MCF 10A (cell line): ENCODE data around the gene DDO. TPM values are rescaled to one million over a fixed set of nuclear protein-coding genes. Genes with fewer than 3 reads are reported as not detected.

Source experiments
- BruUV-seq: library from RNA; stranded (reverse); fragments of 400-500 nt; replicated peaks from 2 replicates; lab custom pipeline; 2021; lab: Mats Ljungman, UMichigan
- CTCF ChIA-PET: fragments of 300-600 bp; sonication (Branson Sonifier 250); formaldehyde crosslinking; extraction: SDS; loops from one replicate; lab custom pipeline; 2021; ENCODE audit warnings: antibody characterized with exemption, inconsistent platforms; lab: Yijun Ruan, JAX
- POLR2A ChIA-PET: fragments of 300-600, 350-650 bp; sonication (Branson Sonifier 250); formaldehyde crosslinking; extraction: SDS; loops from one replicate; lab custom pipeline; 2020; ENCODE audit warnings: antibody characterized with exemption, inconsistent platforms; lab: Yijun Ruan, JAX
- DNase-seq: peaks from one replicate; pipeline ENCODE4 v3.0.0-alpha.2; 2018; ENCODE audit not compliant: unreplicated experiment
- H3K27ac Mint-ChIP-seq: one replicate; pipeline ENCODE4 v1.8.0; 2022; ENCODE audit warnings: mild to moderate bottlenecking, low read depth, mixed read lengths; ENCODE audit not compliant: unreplicated experiment
- H3K27me3 Mint-ChIP-seq: one replicate; pipeline ENCODE4 v1.8.0; 2022; ENCODE audit warnings: mixed read lengths; ENCODE audit not compliant: insufficient read depth, unreplicated experiment
- H3K36me3 Mint-ChIP-seq: one replicate; pipeline ENCODE4 v1.8.0; 2022; ENCODE audit warnings: mild to moderate bottlenecking, moderate library complexity, mixed read lengths; ENCODE audit not compliant: insufficient read depth, unreplicated experiment
- H3K4me1 Mint-ChIP-seq: one replicate; pipeline ENCODE4 v1.8.0; 2022; ENCODE audit warnings: mixed read lengths; ENCODE audit not compliant: insufficient read depth, unreplicated experiment
- H3K4me3 Mint-ChIP-seq: one replicate; pipeline ENCODE4 v1.8.0; 2022; ENCODE audit warnings: mild to moderate bottlenecking, moderate library complexity, mixed read lengths; ENCODE audit not compliant: unreplicated experiment
- H3K9me3 Mint-ChIP-seq: one replicate; pipeline ENCODE4 v1.8.0; 2022; ENCODE audit warnings: mixed read lengths; ENCODE audit not compliant: unreplicated experiment
- CTCF ChIP-seq: fragments of 200-600 bp; IDR thresholded peaks from one replicate; pipeline ENCODE4 v1.8.0; 2022; ENCODE audit warnings: antibody characterized with exemption, mild to moderate bottlenecking; ENCODE audit not compliant: unreplicated experiment
- intact Hi-C: fragments of 100-400 bp; cut with micrococcal nuclease; formaldehyde crosslinking; loops from 2 replicates; pipeline ENCODE4 v1.14.1; 2022
- total RNA-seq: library from RNA; stranded (reverse); gene quantifications from 2 replicates; pipeline ENCODE4 v1.2.3, GENCODE V29; 2022

Gene DDO
- total RNA-seq, 1 experiment from 2014 or later, result not detected

DNA sequence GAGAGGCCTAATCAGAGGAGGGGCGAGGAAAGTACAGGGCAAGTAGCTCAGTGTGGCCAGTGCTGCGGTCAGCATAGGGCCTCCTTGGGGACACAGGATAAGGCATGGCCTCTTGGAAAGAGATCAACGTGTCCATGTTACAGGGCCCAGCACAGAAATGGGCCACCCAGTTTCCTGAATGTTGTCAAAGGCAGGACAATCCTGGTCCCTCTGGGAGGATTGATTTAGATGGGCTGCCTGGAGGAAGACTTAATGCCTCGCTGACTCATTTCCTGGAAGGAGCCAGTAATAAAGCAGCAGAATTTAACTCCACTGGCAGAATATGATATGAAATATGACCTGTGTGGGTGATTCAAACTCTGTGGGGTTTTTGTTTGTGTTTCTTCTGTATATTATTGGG lies 16.6 kb downstream of the DDO start:
- Mint-ChIP-seq H3K4me1 (peaks cover 6% of the 10 kb centered on the region), H3K4me3 (no peak overlapping the region), H3K27me3 (no peaks in the 10 kb centered on the region), H3K9me3 (no peaks in the 10 kb centered on the region), H3K27ac (no peak overlapping the region), H3K36me3 (no peaks in the 10 kb centered on the region)
- TF ChIP-seq CTCF, result no peak
- peak; percentile 45 for DNase-seq
- intact Hi-C loops, result no loop called here
- POLR2A ChIA-PET, result no interaction called here
- BruUV-seq, result no TSS peak
- CTCF ChIA-PET, result interaction anchor here (1.1 kb wide), 1 partner anchor 9 kb away, joined by 3 read pairs; no protein-coding TSS in a partner anchor

DNA sequence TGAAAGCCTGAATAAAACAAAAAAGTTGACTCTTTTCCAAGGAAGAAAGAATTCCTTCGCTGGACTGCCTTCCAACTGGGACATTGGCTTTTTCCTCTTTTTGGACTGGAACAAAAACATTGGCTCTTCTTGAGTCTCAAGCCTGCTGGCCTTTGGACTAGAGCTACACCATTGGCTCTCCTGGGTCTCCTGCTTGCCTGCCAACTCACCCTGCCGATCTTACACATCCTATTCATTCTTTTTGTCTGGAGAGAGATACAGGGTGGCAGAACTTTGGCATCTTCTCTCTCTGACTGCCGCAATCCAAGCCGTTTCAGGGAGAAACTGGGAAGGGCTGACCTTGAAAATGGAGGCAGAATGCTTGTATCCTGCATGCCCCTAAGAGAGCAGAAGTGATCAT lies 20.2 kb downstream of the DDO start:
- intact Hi-C loops, result no loop called here
- Mint-ChIP-seq H3K4me1 (peaks cover 6% of the 10 kb centered on the region), H3K36me3 (no peaks in the 10 kb centered on the region), H3K27ac (no peak overlapping the region), H3K27me3 (no peaks in the 10 kb centered on the region), H3K4me3 (no peak overlapping the region), H3K9me3 (no peaks in the 10 kb centered on the region)
- TF ChIP-seq CTCF, result no peak
- no TSS peak for BruUV-seq
- POLR2A ChIA-PET, result no interaction called here
- CTCF ChIA-PET, result interaction anchor here (0.6 to 1.0 kb wide), 4 partner anchors 319 to 691 kb away, joined by 3 to 4 read pairs (median 4); no protein-coding TSS in a partner anchor
- no peak for DNase-seq

DNA sequence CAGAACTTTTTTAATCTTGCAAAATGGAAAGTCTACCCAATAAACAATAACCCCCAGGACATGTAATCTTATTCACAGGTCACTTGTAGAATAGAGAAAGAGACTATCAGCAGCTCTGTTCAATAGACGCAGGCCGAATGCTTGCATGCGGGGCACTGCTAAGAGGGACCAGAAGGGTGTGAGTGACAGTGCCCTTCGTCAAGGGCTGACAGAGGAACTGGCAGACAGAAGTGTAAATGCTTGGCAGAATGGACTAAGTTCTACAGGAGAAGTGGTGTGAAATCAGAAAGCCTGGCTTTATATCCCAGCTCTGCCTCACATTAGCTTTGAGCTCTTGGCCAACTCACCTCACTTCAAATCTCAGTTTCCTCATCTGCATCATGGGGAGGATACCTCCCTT lies 21.0 kb downstream of the DDO start:
- no peak for DNase-seq
- no peaks in the 10 kb centered on the region for H3K36me3 Mint-ChIP-seq
- ChIA-PET POLR2A (no interaction called here), CTCF (interaction anchor here (0.6 to 7.4 kb wide), 7 partner anchors 45 to 691 kb away, joined by 3 to 93 read pairs (median 3); no protein-coding TSS in a partner anchor)
- H3K9me3 Mint-ChIP-seq, result no peaks in the 10 kb centered on the region
- H3K27ac Mint-ChIP-seq, result no peak overlapping the region
- intact Hi-C loops, result no loop called here
- TF ChIP-seq CTCF, result no peak
- peaks cover 6% of the 10 kb centered on the region for H3K4me1 Mint-ChIP-seq
- no peaks in the 10 kb centered on the region for H3K27me3 Mint-ChIP-seq
- H3K4me3 Mint-ChIP-seq, result no peak overlapping the region
- BruUV-seq, result no TSS peak

DNA sequence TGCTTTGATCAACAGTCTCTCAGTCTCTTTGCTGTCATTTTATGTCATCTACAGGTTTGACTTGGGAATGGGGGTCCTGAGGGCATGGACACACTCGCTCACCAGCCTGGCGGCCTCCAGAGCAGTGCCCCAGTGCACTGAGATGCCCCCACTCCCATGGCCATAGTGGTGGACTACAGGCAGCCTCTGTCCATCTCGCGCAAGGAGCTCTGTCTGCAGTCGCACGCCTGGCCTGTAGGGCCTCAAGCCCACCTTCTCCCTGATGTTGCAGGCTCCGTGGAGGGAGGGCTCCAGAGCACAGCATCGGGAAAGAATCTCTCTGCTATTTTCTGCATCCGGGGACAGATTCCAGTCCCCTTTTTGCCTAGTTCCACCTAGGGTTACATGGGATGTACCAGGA lies 22.6 kb downstream of the DDO start:
- intact Hi-C loops, result no loop called here
- BruUV-seq, result no TSS peak
- no peak for TF ChIP-seq CTCF
- H3K27me3 Mint-ChIP-seq, result no peaks in the 10 kb centered on the region
- ChIA-PET POLR2A (no interaction called here), CTCF (interaction anchor here (0.6 to 7.4 kb wide), 17 partner anchors 9 to 1220 kb away, joined by 3 to 93 read pairs (median 4); partner anchors contain the start of genes CDC40 and WASF1)
- no peak for DNase-seq
- no peak overlapping the region for H3K4me3 Mint-ChIP-seq
- no peaks in the 10 kb centered on the region for H3K36me3 Mint-ChIP-seq
- H3K27ac Mint-ChIP-seq, result no peak overlapping the region
- no peaks in the 10 kb centered on the region for H3K4me1 Mint-ChIP-seq
- H3K9me3 Mint-ChIP-seq, result no peaks in the 10 kb centered on the region
